ENCODE measurements around the gene OR5W2. TPM values are rescaled to one million over a fixed set of nuclear protein-coding genes. Genes with fewer than 3 reads are reported as not detected.
A peak's percentile ranks its signal among the peaks of the same experiment; 100 is the strongest.
"Not testable (repeated sequence)": the region's sequence is repeated elsewhere in the genome, so short reads cannot be mapped to it uniquely, and the experiment has no call there.

Gene OR5W2
- total and polyA plus RNA-seq, 2 experiments from 2014 or later = not detected

GRCh38 chr11:55895216-55895615 lies 19.2 kb downstream of the OR5W2 start:
- Histone ChIP-seq H3K4me1 (ENCODE audit: insufficient read depth) (no peaks in the 10 kb centered on the region), H3K4me2 (no peak overlapping the region), H3K27ac (ENCODE audit: low read depth) (no peak overlapping the region), H2AFZ (peak overlapping the region; percentile 72; the same call in 1 of the 2 replicates), H3K27me3 (ENCODE audit: insufficient read depth) (no peaks in the 10 kb centered on the region), H4K20me1 (replicated peaks; ENCODE audit: insufficient read depth) (no peaks in the 10 kb centered on the region), H3K36me3 (ENCODE audit: insufficient read depth) (no peaks in the 10 kb centered on the region), H3K9me2 (ENCODE audit: insufficient read depth) (no peaks in the 10 kb centered on the region), H3F3A (replicated peaks; ENCODE audit: low read depth) (no peaks in the 10 kb centered on the region), H3K79me2 (replicated peaks; ENCODE audit: insufficient read depth) (no peaks in the 10 kb centered on the region), H3K4me3 (no peak overlapping the region)
- H3K36me3 Mint-ChIP-seq (ENCODE audit: low read depth) = 0 out of 3 replicates have a peak, but pooled peaks cover 3% of the 10 kb centered on the region
- H3K27me3 Mint-ChIP-seq (ENCODE audit: insufficient read depth, low read depth, poor library complexity) = peaks cover 2% of the 10 kb centered on the region
- no peaks in the 10 kb centered on the region for H3K4me1 Mint-ChIP-seq
- TF ChIP-seq EZH2 (IDR thresholded peaks at IDR 0.05; ENCODE audit: low read depth, unreplicated experiment) (no peak), CTCF (conservative IDR thresholded peaks at IDR 0.05; ENCODE audit: low read depth in 2 of 2) (peak; percentile 70 to 78), CREB1 (CRISPR knock-in tag; IDR thresholded peaks at IDR 0.05; ENCODE audit: low read depth) (no peak), REST (IDR thresholded peaks at IDR 0.05; ENCODE audit: unreplicated experiment) (no peak)
- DNase-seq (ENCODE audit: low spot score) (peak; percentile 76), ATAC-seq (peak; percentile 69)
- no peak overlapping the region for H3K27ac Mint-ChIP-seq
- H3K4me3 Mint-ChIP-seq = no peak overlapping the region
- H3K9me3 Mint-ChIP-seq = peaks cover 77% of the 10 kb centered on the region

GRCh38 chr11:55885481-55885880 lies 28.9 kb downstream of the OR5W2 start:
- H3K4me3 Mint-ChIP-seq; DNase-seq (ENCODE audit: low spot score); H3K9me2 ChIP-seq (ENCODE audit: insufficient read depth); H4K20me1 ChIP-seq (replicated peaks; ENCODE audit: insufficient read depth); ATAC-seq; H3K36me3 ChIP-seq (ENCODE audit: insufficient read depth); H3K27me3 ChIP-seq (ENCODE audit: insufficient read depth); H3K4me2 ChIP-seq; H3K27ac ChIP-seq (ENCODE audit: low read depth); H3K4me1 ChIP-seq (ENCODE audit: insufficient read depth); H3K4me1 Mint-ChIP-seq; H3K27me3 Mint-ChIP-seq (ENCODE audit: insufficient read depth, low read depth, poor library complexity); H3K79me2 ChIP-seq (replicated peaks; ENCODE audit: insufficient read depth); H2AFZ ChIP-seq; H3K4me3 ChIP-seq; H3K27ac Mint-ChIP-seq; H3F3A ChIP-seq (replicated peaks; ENCODE audit: low read depth): not testable (repeated sequence)
- Mint-ChIP-seq H3K36me3 (ENCODE audit: low read depth) (peaks cover 12% of the 10 kb centered on the region), H3K9me3 (peaks cover 87% of the 10 kb centered on the region)

GRCh38 chr11:55884995-55885394 lies 29.4 kb downstream of the OR5W2 start:
- H3K4me1 Mint-ChIP-seq; H3K79me2 ChIP-seq (replicated peaks; ENCODE audit: insufficient read depth); H3K27me3 Mint-ChIP-seq (ENCODE audit: insufficient read depth, low read depth, poor library complexity); H3K4me2 ChIP-seq; H3K36me3 ChIP-seq (ENCODE audit: insufficient read depth); ATAC-seq; H3K27ac Mint-ChIP-seq; H3K27me3 ChIP-seq (ENCODE audit: insufficient read depth); H4K20me1 ChIP-seq (replicated peaks; ENCODE audit: insufficient read depth); H3K4me3 ChIP-seq; H3K4me1 ChIP-seq (ENCODE audit: insufficient read depth); H3K9me2 ChIP-seq (ENCODE audit: insufficient read depth); H3F3A ChIP-seq (replicated peaks; ENCODE audit: low read depth); H3K4me3 Mint-ChIP-seq; H2AFZ ChIP-seq; H3K27ac ChIP-seq (ENCODE audit: low read depth); DNase-seq (ENCODE audit: low spot score): not testable (repeated sequence)
- H3K9me3 Mint-ChIP-seq = peaks cover 86% of the 10 kb centered on the region
- H3K36me3 Mint-ChIP-seq (ENCODE audit: low read depth) = peaks cover 12% of the 10 kb centered on the region

GRCh38 chr11:55882997-55883396 lies 31.4 kb downstream of the OR5W2 start, which contains the start of gene TRIM51:
Gene TRIM51 (plus strand): TSS chr11:55883297. CDS start chr11:55885429, 2,132 bp downstream.
- H3K79me2 ChIP-seq (replicated peaks; ENCODE audit: insufficient read depth); H3F3A ChIP-seq (replicated peaks; ENCODE audit: low read depth); H3K4me1 Mint-ChIP-seq; H3K4me2 ChIP-seq; H3K36me3 ChIP-seq (ENCODE audit: insufficient read depth); H3K9me2 ChIP-seq (ENCODE audit: insufficient read depth); H4K20me1 ChIP-seq (replicated peaks; ENCODE audit: insufficient read depth); H2AFZ ChIP-seq; H3K27ac ChIP-seq (ENCODE audit: low read depth); ATAC-seq; DNase-seq (ENCODE audit: low spot score); H3K27me3 Mint-ChIP-seq (ENCODE audit: insufficient read depth, low read depth, poor library complexity); H3K4me3 Mint-ChIP-seq; H3K27me3 ChIP-seq (ENCODE audit: insufficient read depth); H3K4me1 ChIP-seq (ENCODE audit: insufficient read depth); H3K4me3 ChIP-seq; H3K27ac Mint-ChIP-seq: not testable (repeated sequence)
- peaks cover 81% of the 10 kb centered on the region for H3K9me3 Mint-ChIP-seq
- peaks cover 12% of the 10 kb centered on the region for H3K36me3 Mint-ChIP-seq (ENCODE audit: low read depth)

DNA sequence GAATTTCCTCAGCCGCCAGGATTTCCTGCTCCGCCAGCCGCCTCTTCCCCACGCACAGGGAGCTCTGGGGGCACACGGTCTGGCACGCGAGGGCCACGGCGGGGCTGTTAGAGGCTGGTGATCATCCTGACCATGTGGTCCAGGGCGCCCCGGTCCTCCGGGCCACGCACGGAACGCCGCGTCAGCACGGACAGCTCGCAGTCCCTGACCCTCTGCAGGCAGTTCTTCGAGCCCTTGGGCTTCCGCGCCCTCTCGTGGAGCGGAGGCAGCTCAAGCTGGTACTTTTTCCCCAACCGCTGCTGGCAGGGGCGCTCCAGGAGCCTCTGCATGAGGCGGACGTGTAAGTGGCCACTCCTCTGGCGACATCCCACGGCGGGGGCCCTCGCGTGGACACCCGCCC lies 41.2 kb downstream of the OR5W2 start:
- H3K27ac ChIP-seq (ENCODE audit: low read depth); H3F3A ChIP-seq (replicated peaks; ENCODE audit: low read depth); H3K9me2 ChIP-seq (ENCODE audit: insufficient read depth); H3K4me1 ChIP-seq (ENCODE audit: insufficient read depth); H3K79me2 ChIP-seq (replicated peaks; ENCODE audit: insufficient read depth); H3K27me3 ChIP-seq (ENCODE audit: insufficient read depth); H3K36me3 ChIP-seq (ENCODE audit: insufficient read depth); H3K4me2 ChIP-seq; H2AFZ ChIP-seq; H3K4me3 ChIP-seq; H3K27me3 Mint-ChIP-seq (ENCODE audit: insufficient read depth, low read depth, poor library complexity); ATAC-seq; H4K20me1 ChIP-seq (replicated peaks; ENCODE audit: insufficient read depth); H3K4me3 Mint-ChIP-seq; DNase-seq (ENCODE audit: low spot score); H3K27ac Mint-ChIP-seq; H3K4me1 Mint-ChIP-seq: not testable (repeated sequence)
- peaks cover 87% of the 10 kb centered on the region for H3K9me3 Mint-ChIP-seq
- H3K36me3 Mint-ChIP-seq (ENCODE audit: low read depth) = peaks cover 15% of the 10 kb centered on the region

Measured in GM23338 (cell line).